K562 (cell line): Measurements from ENCODE around the gene TBXAS1. TPM values are rescaled to one million over a fixed set of nuclear protein-coding genes. Genes with fewer than 3 reads are reported as not detected.
A peak's percentile ranks its signal among the peaks of the same experiment; 100 is the strongest.

Source experiments
- ATAC-seq: fragments of 200-7000 bp; cut with Tn5 transposase; 3 replicates; pipeline ENCODE4 v1.9.1; 2020; ENCODE audit warnings: moderate library complexity
- BruUV-seq: library from RNA; stranded (reverse); fragments of 400-500 nt; replicated peaks from 2 replicates; lab custom pipeline; 2021; lab: Mats Ljungman, UMichigan
- CTCF ChIA-PET: fragments of 300-600 bp; formaldehyde crosslinking; extraction: SDS; loops from one replicate; lab custom pipeline; 2021; ENCODE audit warnings: low intra/inter-chr PET ratio; lab: Yijun Ruan, JAX
- POLR2A ChIA-PET: fragments of 300-600, 350-650 bp; sonication (Branson Sonifier 250); formaldehyde crosslinking; extraction: SDS; loops from one replicate; lab custom pipeline; 2021; ENCODE audit warnings: antibody characterized with exemption, inconsistent platforms; lab: Yijun Ruan, JAX
- DNase-seq, 4 experiments: peaks; one replicate each; pipeline versions ENCODE4 v3.0.0 to v3.0.0-alpha.2; 2011 to 2018; ENCODE audit warnings: low spot score in 3 of 4, mixed read lengths in 3 of 4; ENCODE audit errors: extremely low read depth in 1 of 4
- FAIRE-seq: peaks from 2 replicates; lab custom pipeline; 2011; peaks lifted over from hg19 to GRCh38; lab: Jason Lieb, UNC
- H2AFZ ChIP-seq: 2 replicates; pipeline ENCODE4 v1.6.0; 2011; ENCODE audit warnings: low read depth, low read length, control low read depth, inconsistent platforms
- H3K27ac ChIP-seq: fragments of 200-600 bp; 3 replicates; pipeline ENCODE4 v1.8.0; 2011; ENCODE audit warnings: low read depth, mild to moderate bottlenecking, control low read depth, inconsistent platforms, low read length, moderate library complexity, mixed read lengths; ENCODE audit errors: extremely low read depth
- H3K27me3 ChIP-seq, 2 experiments: fragments of 300-600 bp in 1 of 2; 2 replicates in 1 of 2; 3 replicates in 1 of 2; pipeline versions ENCODE4 v1.6.0 to v1.8.0; 2011; ENCODE audit warnings: inconsistent platforms in 2 of 2, low read length in 2 of 2, mild to moderate bottlenecking in 1 of 2, mixed read lengths in 1 of 2, moderate library complexity in 1 of 2; ENCODE audit not compliant: control insufficient read depth in 2 of 2, insufficient read depth in 2 of 2
- H3K36me3 ChIP-seq: fragments of 300-600 bp; 3 replicates; pipeline ENCODE4 v1.8.0; 2011; ENCODE audit warnings: mild to moderate bottlenecking, low read length, inconsistent platforms; ENCODE audit not compliant: control insufficient read depth, insufficient read depth
- H3K4me1 ChIP-seq, 2 experiments: fragments of 200-600 bp in 1 of 2; replicated peaks in 1 of 2; 2 replicates in 1 of 2; 3 replicates in 1 of 2; pipeline versions ENCODE4 v1.5.1 to v1.8.0; 2011; ENCODE audit warnings: inconsistent platforms in 2 of 2, low read length in 2 of 2, mild to moderate bottlenecking in 1 of 2, mixed read lengths in 1 of 2, moderate library complexity in 1 of 2; ENCODE audit not compliant: control insufficient read depth in 2 of 2, insufficient read depth in 2 of 2
- H3K4me2 ChIP-seq: 2 replicates; pipeline ENCODE4 v1.6.1; 2011; ENCODE audit warnings: low read length, control low read depth, inconsistent platforms, mixed read lengths; ENCODE audit not compliant: insufficient read depth
- H3K4me3 ChIP-seq: fragments of 200-600 bp; sonication (generic), shearing (Covaris generic); 2 replicates; pipeline ENCODE4 v1.5.1; 2016; ENCODE audit warnings: control low read depth, inconsistent platforms
- H3K79me2 ChIP-seq: fragments of 200-600 bp; 3 replicates; pipeline ENCODE4 v1.8.0; 2011; ENCODE audit warnings: low read length, inconsistent platforms; ENCODE audit not compliant: control insufficient read depth, insufficient read depth
- H3K9ac ChIP-seq, 2 experiments: 2 replicates each; pipeline versions ENCODE4 v1.6.0 to v1.6.1; 2011; ENCODE audit warnings: low read depth in 2 of 2, low read length in 2 of 2, control low read depth in 1 of 2, inconsistent platforms in 1 of 2, mild to moderate bottlenecking in 1 of 2, mixed read lengths in 1 of 2; ENCODE audit not compliant: insufficient read depth in 1 of 2
- H3K9me1 ChIP-seq: one replicate; pipeline ENCODE4 v1.6.0; 2011; ENCODE audit warnings: inconsistent platforms, mild to moderate bottlenecking, low read length, moderate library complexity; ENCODE audit not compliant: control insufficient read depth, insufficient read depth
- H3K9me3 ChIP-seq: replicated peaks from 2 replicates; pipeline ENCODE4 v1.5.1; 2011; ENCODE audit warnings: low read depth, low read length, inconsistent platforms; ENCODE audit not compliant: control insufficient read depth, insufficient read depth
- H4K20me1 ChIP-seq: replicated peaks from 2 replicates; pipeline ENCODE4 v1.6.1; 2011; ENCODE audit warnings: low read length, inconsistent platforms, mixed read lengths; ENCODE audit not compliant: control insufficient read depth, insufficient read depth
- ADNP ChIP-seq: fragments of 200-800 bp; sonication (Bioruptor generic); IDR thresholded peaks from 2 replicates; pipeline ENCODE4 v1.6.1; 2016; ENCODE audit warnings: missing genetic modification characterization, missing compliant biosample characterization
- ESRRB ChIP-seq: fragments of 250-450 bp; sonication (Bioruptor Pico); IDR thresholded peaks from 2 replicates; pipeline ENCODE4 v1.5.0; 2020; ENCODE audit warnings: mild to moderate bottlenecking, moderate library complexity, borderline replicate concordance
- HDAC1 ChIP-seq, 2 experiments: fragments of 450-650 bp; IDR thresholded peaks; 2 replicates each; pipeline ENCODE4 v1.6.1; 2016 to 2017; ENCODE audit warnings: inconsistent platforms in 1 of 2, mild to moderate bottlenecking in 1 of 2, moderate library complexity in 1 of 2
- HNRNPUL1 ChIP-seq: fragments of 200-400 bp; formaldehyde crosslinking; IDR thresholded peaks from 2 replicates; pipeline ENCODE4 v1.6.1; 2017; ENCODE audit warnings: low read length
- RBM34 ChIP-seq: fragments of 200-400 bp; formaldehyde crosslinking; IDR thresholded peaks from 2 replicates; pipeline ENCODE4 v1.6.1; 2018; ENCODE audit warnings: low read length, borderline replicate concordance; ENCODE audit not compliant: insufficient read depth
- SUPT5H ChIP-seq: fragments of 450-650 bp; IDR thresholded peaks from 2 replicates; pipeline ENCODE4 v1.6.1; 2016
- TAF9B ChIP-seq: fragments of 450-650 bp; IDR thresholded peaks from 2 replicates; pipeline ENCODE4 v1.6.1; 2018; ENCODE audit warnings: mild to moderate bottlenecking; ENCODE audit not compliant: partially characterized antibody
- THRAP3 ChIP-seq: fragments of 450-650 bp; IDR thresholded peaks from 2 replicates; pipeline ENCODE4 v1.6.1; 2016; ENCODE audit warnings: mild to moderate bottlenecking, inconsistent platforms, borderline replicate concordance
- XRCC3 ChIP-seq: fragments of 450-650 bp; IDR thresholded peaks from 2 replicates; pipeline ENCODE4 v1.6.1; 2017; ENCODE audit warnings: mild to moderate bottlenecking, moderate library complexity
- ZC3H4 ChIP-seq: sonication (generic); formaldehyde crosslinking; IDR thresholded peaks from 2 replicates; pipeline ENCODE4 v1.9.0; 2021; ENCODE audit warnings: missing genetic modification reagents, borderline replicate concordance
- ZNF282 ChIP-seq: sonication (generic); formaldehyde crosslinking; IDR thresholded peaks from 2 replicates; pipeline ENCODE4 v1.8.1; 2023; ENCODE audit warnings: missing genetic modification reagents
- ZNF41 ChIP-seq: fragments of 250-450 bp; sonication (Bioruptor Pico); conservative IDR thresholded peaks from 2 replicates; pipeline ENCODE4 v1.4.0; 2020; ENCODE audit warnings: mild to moderate bottlenecking
- ZNF431 ChIP-seq: sonication (generic); formaldehyde crosslinking; IDR thresholded peaks from 2 replicates; pipeline ENCODE4 v1.8.0; 2022; ENCODE audit warnings: mild to moderate bottlenecking, missing genetic modification reagents
- WGBS: fragments of 100-300 bp; shearing (Covaris generic); methylation state at CpG from one replicate; pipeline ENCODE4 v1.1.6; 2016; ENCODE audit warnings: low coverage, mixed read lengths; ENCODE audit not compliant: insufficient coverage; ENCODE audit errors: missing lambda C conversion rate; 5-methylcytosine and 5-hydroxymethylcytosine counted together
- in situ Hi-C: fragments of 300-500 bp; cut with MboI; formaldehyde crosslinking; loops from 4 replicates; pipeline ENCODE4 v1.15.0; 2018; ENCODE audit warnings: inconsistent platforms, mixed read lengths
- intact Hi-C: fragments of 100-400 bp; cut with micrococcal nuclease; formaldehyde crosslinking; loops from 2 replicates; pipeline ENCODE4 v1.14.2; 2022
- polyA plus RNA-seq, 8 experiments: library from polyadenylated mRNA; depleted of rRNA in 4 of 8; stranded (reverse) in 5 of 8; unstranded in 3 of 8; fragments of >200 nt; fragmentation: Nextera tagmentation in 2 of 8; fragmentation: Illumina TruSeq in 1 of 8; extraction: Ambion mirVana in 2 of 8; extraction: Trizol in 1 of 8; gene quantifications; 2 replicates each; pipeline versions ENCODE4 v1.2.1 to v1.2.3, GENCODE V29; 2011 to 2014; ENCODE audit warnings: inconsistent platforms in 1 of 8, missing spikeins in 1 of 8
- total RNA-seq, 7 experiments: library from RNA; depleted of rRNA in 6 of 7; stranded (reverse); fragments of >200 nt in 6 of 7; fragmentation: Illumina TruSeq in 2 of 7; extraction: Trizol in 2 of 7; gene quantifications; 2 replicates each; pipeline versions ENCODE4 v1.2.1 to v1.2.3, GENCODE V29; 2011 to 2021; ENCODE audit warnings: low replicate concordance in 1 of 7
- TF ChIP-seq, protein P1 (sequence below): sonication (generic); formaldehyde crosslinking; IDR thresholded peaks from 2 replicates; pipeline ENCODE4 v1.8.1; 2023; ENCODE audit warnings: mild to moderate bottlenecking, missing genetic modification reagents, moderate library complexity
- TF ChIP-seq, protein P2 (sequence below): sonication (generic); formaldehyde crosslinking; IDR thresholded peaks from 2 replicates; pipeline ENCODE4 v1.8.1; 2023; ENCODE audit warnings: missing genetic modification reagents, mild to moderate bottlenecking, borderline replicate concordance

The TBXAS1 gene
- total and polyA plus RNA-seq, 9 of the 15 experiments (the other 6 are each of a cell fraction or from before 2014, with no cell fraction given): 1.1 to 8.3 (median 1.9) TPM

DNA sequence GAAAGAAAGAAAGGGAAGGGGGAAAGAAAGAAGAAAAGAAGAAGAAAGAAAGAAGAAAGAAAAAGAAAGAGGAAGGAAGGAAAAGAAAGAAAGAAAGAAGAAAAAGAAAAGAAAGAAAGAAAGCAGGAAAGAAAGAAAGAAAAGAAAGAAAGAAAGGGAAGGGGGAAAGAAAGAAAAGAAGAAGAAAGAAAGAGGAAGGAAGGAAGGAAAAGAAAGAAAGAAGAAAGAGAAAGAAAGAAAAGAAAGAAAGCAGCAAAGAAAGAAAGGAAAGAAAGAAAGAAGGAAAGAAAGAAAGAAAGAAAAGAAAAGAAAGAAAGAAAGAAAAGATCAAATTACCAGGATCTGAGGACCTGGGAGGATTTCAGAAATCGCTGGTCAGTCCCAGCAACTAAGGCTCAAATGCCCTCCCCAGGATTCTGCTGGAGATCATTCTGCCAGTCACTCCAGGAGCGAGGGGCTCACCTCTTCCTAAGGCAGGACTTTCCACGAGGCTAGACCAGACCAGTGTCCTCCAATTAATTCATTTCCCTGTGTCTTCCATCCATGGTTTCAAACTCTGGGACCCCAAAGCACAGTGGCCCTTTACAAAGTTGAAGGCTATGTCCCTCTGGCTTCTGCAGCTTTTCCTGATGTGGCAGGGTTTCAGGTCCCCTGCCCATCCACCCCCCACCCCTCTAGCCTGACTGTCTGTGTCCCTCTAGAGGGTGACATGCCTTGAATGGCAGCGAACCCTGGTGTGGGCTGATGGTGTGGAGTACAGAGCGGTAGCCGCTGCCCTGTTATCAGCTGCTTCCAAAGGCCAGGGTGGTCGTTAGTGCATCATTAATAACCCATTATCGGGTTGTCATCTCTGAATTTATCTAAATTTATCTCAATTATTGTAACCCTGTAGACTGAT, 155.8 kb downstream of the TBXAS1 start:
- in situ Hi-C loops (no loop called here), intact Hi-C loops (loop anchor here (2.0 to 5.0 kb wide), 2 partner anchors 70 to 208 kb away; partner anchors contain the start of gene HIPK2)
- CTCF ChIA-PET: interaction anchor here (1.7 kb wide), 1 partner anchor 209 kb away, joined by 4 read pairs; no protein-coding TSS in a partner anchor
- no peaks in the 10 kb centered on the region for H3K36me3 ChIP-seq
- peaks cover 2 to 20% of the 10 kb centered on the region in 2 experiments; a peak in 2 of 5 replicates for H3K27me3 ChIP-seq
- H3K79me2 ChIP-seq: no peaks in the 10 kb centered on the region
- H3K27ac ChIP-seq: no peak overlapping the region
- POLR2A ChIA-PET: interaction anchor here (0.6 to 1.2 kb wide), 4 partner anchors 8 to 18 kb away, joined by 3 to 4 read pairs (median 4); no protein-coding TSS in a partner anchor
- DNase-seq (peak in 2 of 4 experiments; percentile 30 to 54), FAIRE-seq (no peak), ATAC-seq (peak; percentile 67)
- no peak overlapping the region for H3K4me3 ChIP-seq
- H3K4me2 ChIP-seq: 0 out of 2 replicates have a peak overlapping the region, but pooled peaks have one; percentile 5
- H2AFZ ChIP-seq: peak overlapping the region; percentile 51
- H3K4me1 ChIP-seq: peaks cover 2 to 8% of the 10 kb centered on the region in 2 experiments
- H3K9ac ChIP-seq: peak overlapping the region in 1 of 2 experiments; percentile 10; a peak in 1 of 4 replicates
- no peaks in the 10 kb centered on the region for H4K20me1 ChIP-seq
- H3K9me3 ChIP-seq: no peaks in the 10 kb centered on the region
- no peaks in the 10 kb centered on the region for H3K9me1 ChIP-seq
- no TSS peak for BruUV-seq
- 8% methylated on average over 8 of the region's 8 CpGs for WGBS
- TF ChIP-seq ZNF282 (CRISPR knock-in tag) (no peak), RBM34 (no peak), ADNP (tag) (no peak), HNRNPUL1 (no peak), SUPT5H (no peak), ESRRB (CRISPR knock-in tag) (no peak), THRAP3 (peak; percentile 71; the same call in 1 of the 2 replicates), ZC3H4 (CRISPR knock-in tag) (no peak), ZNF431 (CRISPR knock-in tag) (no peak), XRCC3 (no peak), HDAC1 (IDR thresholded peaks at IDR 0.05) (0 out of 4 replicates have a peak, but pooled peaks of 1 of the 2 experiments have one; percentile 51), TAF9B (no peak), ZNF41 (CRISPR knock-in tag) (no peak)
- TF ChIP-seq, protein P1, sequence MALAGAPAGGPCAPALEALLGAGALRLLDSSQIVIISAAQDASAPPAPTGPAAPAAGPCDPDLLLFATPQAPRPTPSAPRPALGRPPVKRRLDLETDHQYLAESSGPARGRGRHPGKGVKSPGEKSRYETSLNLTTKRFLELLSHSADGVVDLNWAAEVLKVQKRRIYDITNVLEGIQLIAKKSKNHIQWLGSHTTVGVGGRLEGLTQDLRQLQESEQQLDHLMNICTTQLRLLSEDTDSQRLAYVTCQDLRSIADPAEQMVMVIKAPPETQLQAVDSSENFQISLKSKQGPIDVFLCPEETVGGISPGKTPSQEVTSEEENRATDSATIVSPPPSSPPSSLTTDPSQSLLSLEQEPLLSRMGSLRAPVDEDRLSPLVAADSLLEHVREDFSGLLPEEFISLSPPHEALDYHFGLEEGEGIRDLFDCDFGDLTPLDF: no peak
- TF ChIP-seq, protein P2, sequence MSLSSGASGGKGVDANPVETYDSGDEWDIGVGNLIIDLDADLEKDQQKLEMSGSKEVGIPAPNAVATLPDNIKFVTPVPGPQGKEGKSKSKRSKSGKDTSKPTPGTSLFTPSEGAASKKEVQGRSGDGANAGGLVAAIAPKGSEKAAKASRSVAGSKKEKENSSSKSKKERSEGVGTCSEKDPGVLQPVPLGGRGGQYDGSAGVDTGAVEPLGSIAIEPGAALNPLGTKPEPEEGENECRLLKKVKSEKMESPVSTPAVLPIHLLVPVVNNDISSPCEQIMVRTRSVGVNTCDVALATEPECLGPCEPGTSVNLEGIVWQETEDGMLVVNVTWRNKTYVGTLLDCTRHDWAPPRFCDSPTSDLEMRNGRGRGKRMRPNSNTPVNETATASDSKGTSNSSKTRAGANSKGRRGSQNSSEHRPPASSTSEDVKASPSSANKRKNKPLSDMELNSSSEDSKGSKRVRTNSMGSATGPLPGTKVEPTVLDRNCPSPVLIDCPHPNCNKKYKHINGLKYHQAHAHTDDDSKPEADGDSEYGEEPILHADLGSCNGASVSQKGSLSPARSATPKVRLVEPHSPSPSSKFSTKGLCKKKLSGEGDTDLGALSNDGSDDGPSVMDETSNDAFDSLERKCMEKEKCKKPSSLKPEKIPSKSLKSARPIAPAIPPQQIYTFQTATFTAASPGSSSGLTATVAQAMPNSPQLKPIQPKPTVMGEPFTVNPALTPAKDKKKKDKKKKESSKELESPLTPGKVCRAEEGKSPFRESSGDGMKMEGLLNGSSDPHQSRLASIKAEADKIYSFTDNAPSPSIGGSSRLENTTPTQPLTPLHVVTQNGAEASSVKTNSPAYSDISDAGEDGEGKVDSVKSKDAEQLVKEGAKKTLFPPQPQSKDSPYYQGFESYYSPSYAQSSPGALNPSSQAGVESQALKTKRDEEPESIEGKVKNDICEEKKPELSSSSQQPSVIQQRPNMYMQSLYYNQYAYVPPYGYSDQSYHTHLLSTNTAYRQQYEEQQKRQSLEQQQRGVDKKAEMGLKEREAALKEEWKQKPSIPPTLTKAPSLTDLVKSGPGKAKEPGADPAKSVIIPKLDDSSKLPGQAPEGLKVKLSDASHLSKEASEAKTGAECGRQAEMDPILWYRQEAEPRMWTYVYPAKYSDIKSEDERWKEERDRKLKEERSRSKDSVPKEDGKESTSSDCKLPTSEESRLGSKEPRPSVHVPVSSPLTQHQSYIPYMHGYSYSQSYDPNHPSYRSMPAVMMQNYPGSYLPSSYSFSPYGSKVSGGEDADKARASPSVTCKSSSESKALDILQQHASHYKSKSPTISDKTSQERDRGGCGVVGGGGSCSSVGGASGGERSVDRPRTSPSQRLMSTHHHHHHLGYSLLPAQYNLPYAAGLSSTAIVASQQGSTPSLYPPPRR (CRISPR knock-in tag): no peak
